Mesenchymal stem cell (in vitro differentiated cells and primary cell): ENCODE results near the gene SLC4A5.

Source experiments
- DNase-seq: peaks from one replicate; pipeline ENCODE4 v3.0.0-alpha.2; 2013
- H2AFZ ChIP-seq: one replicate; pipeline ENCODE4 v1.6.1; 2013; ENCODE audit warnings: low read depth, mild to moderate bottlenecking, control low read depth, inconsistent platforms, low read length, moderate library complexity
- H2AK5ac ChIP-seq: 2 replicates; pipeline ENCODE4 v1.6.1; 2013; ENCODE audit warnings: low read length, moderate library complexity, mild to moderate bottlenecking, inconsistent platforms; ENCODE audit not compliant: severe bottlenecking
- H2BK120ac ChIP-seq: one replicate; pipeline ENCODE4 v1.6.1; 2013; ENCODE audit warnings: low read depth, mild to moderate bottlenecking, inconsistent platforms, low read length, moderate library complexity
- H2BK12ac ChIP-seq, 2 experiments: one replicate each; pipeline ENCODE4 v1.6.1; 2013; ENCODE audit warnings: inconsistent platforms in 2 of 2, low read length in 2 of 2, mild to moderate bottlenecking in 2 of 2, moderate library complexity in 2 of 2, control low read depth in 1 of 2
- H2BK15ac ChIP-seq: one replicate; pipeline ENCODE4 v1.6.1; 2013; ENCODE audit warnings: mild to moderate bottlenecking, low read depth, inconsistent platforms; ENCODE audit not compliant: poor library complexity, severe bottlenecking
- H2BK5ac ChIP-seq: 2 replicates; pipeline ENCODE4 v1.6.1; 2013; ENCODE audit warnings: low read depth, mild to moderate bottlenecking, low read length, control low read depth, inconsistent platforms; ENCODE audit not compliant: poor library complexity, severe bottlenecking
- H3K14ac ChIP-seq, 2 experiments: one replicate each; pipeline ENCODE4 v1.6.1; 2013; ENCODE audit warnings: inconsistent platforms in 2 of 2, low read length in 2 of 2, control low read depth in 1 of 2, mild to moderate bottlenecking in 1 of 2, moderate library complexity in 1 of 2
- H3K18ac ChIP-seq, 2 experiments: one replicate each; pipeline ENCODE4 v1.6.1; 2013; ENCODE audit warnings: inconsistent platforms in 2 of 2, low read length in 2 of 2, control low read depth in 1 of 2, low read depth in 1 of 2, mild to moderate bottlenecking in 1 of 2
- H3K23ac ChIP-seq, 2 experiments: one replicate each; pipeline ENCODE4 v1.6.1; 2013; ENCODE audit warnings: inconsistent platforms in 2 of 2, low read length in 2 of 2, mild to moderate bottlenecking in 2 of 2, moderate library complexity in 2 of 2, control low read depth in 1 of 2
- H3K27ac ChIP-seq: 2 replicates; pipeline ENCODE4 v1.5.1; 2013; ENCODE audit warnings: mild to moderate bottlenecking, moderate library complexity, low read length, control low read depth, inconsistent platforms; ENCODE audit not compliant: poor library complexity, severe bottlenecking
- H3K27me3 ChIP-seq, 2 experiments: 2 replicates each; pipeline versions ENCODE4 v1.6.1 to v1.7.0; 2013; ENCODE audit warnings: low read length in 2 of 2, mild to moderate bottlenecking in 2 of 2, moderate library complexity in 2 of 2, control low read depth in 1 of 2, inconsistent platforms in 1 of 2; ENCODE audit not compliant: control insufficient read depth in 1 of 2, insufficient read depth in 1 of 2
- H3K36me3 ChIP-seq, 2 experiments: 2 replicates each; pipeline versions ENCODE4 v1.6.1 to v1.7.0; 2013; ENCODE audit warnings: low read length in 2 of 2, control low read depth in 1 of 2, inconsistent platforms in 1 of 2, low read depth in 1 of 2, mild to moderate bottlenecking in 1 of 2; ENCODE audit not compliant: insufficient read depth in 2 of 2, control insufficient read depth in 1 of 2
- H3K4ac ChIP-seq, 2 experiments: one replicate each; pipeline ENCODE4 v1.6.1; 2013; ENCODE audit warnings: inconsistent platforms in 2 of 2, low read length in 2 of 2, mild to moderate bottlenecking in 2 of 2, moderate library complexity in 2 of 2, control low read depth in 1 of 2, low read depth in 1 of 2
- H3K4me1 ChIP-seq: 2 replicates; pipeline ENCODE4 v1.6.1; 2013; ENCODE audit warnings: low read depth, low read length, control low read depth; ENCODE audit not compliant: control insufficient read depth, insufficient read depth
- H3K4me2 ChIP-seq: 2 replicates; pipeline ENCODE4 v1.6.1; 2013; ENCODE audit warnings: low read length, mild to moderate bottlenecking, inconsistent platforms; ENCODE audit not compliant: poor library complexity, severe bottlenecking
- H3K4me3 ChIP-seq, 2 experiments: 2 replicates each; pipeline versions ENCODE4 v1.5.1 to v1.7.0; 2013; ENCODE audit warnings: low read length in 2 of 2, mild to moderate bottlenecking in 2 of 2, control low read depth in 1 of 2, low read depth in 1 of 2; ENCODE audit not compliant: insufficient read depth in 1 of 2
- H3K79me1 ChIP-seq: replicated peaks from 2 replicates; pipeline ENCODE4 v1.6.1; 2013; ENCODE audit warnings: mild to moderate bottlenecking, control low read depth, low read length, inconsistent platforms; ENCODE audit not compliant: poor library complexity, severe bottlenecking
- H3K9ac ChIP-seq: 2 replicates; pipeline ENCODE4 v1.7.0; 2013; ENCODE audit warnings: mild to moderate bottlenecking, low read length, moderate library complexity
- H3K9me3 ChIP-seq: 2 replicates; pipeline ENCODE4 v1.7.0; 2013; ENCODE audit warnings: mild to moderate bottlenecking, low read length; ENCODE audit not compliant: control insufficient read depth
- H4K8ac ChIP-seq: one replicate; pipeline ENCODE4 v1.6.1; 2013; ENCODE audit warnings: inconsistent platforms, mild to moderate bottlenecking, low read length, moderate library complexity
- H4K91ac ChIP-seq: one replicate; pipeline ENCODE4 v1.6.1; 2013; ENCODE audit warnings: mild to moderate bottlenecking, low read length, inconsistent platforms
- WGBS: methylation state at CpG from one replicate; pipeline ENCODE4 v1.1.7; 2013; ENCODE audit warnings: mixed read lengths; 5-methylcytosine and 5-hydroxymethylcytosine counted together

The SLC4A5 gene

GRCh38 chr2:74198023-74198460 lies 145.2 kb downstream of the SLC4A5 start:
- 41% methylated on average over 17 of the region's 18 CpGs for WGBS
- H2BK12ac ChIP-seq = no peak overlapping the region
- H2BK15ac ChIP-seq = no peak overlapping the region
- H3K4me2 ChIP-seq = peak overlapping the region; percentile 57
- H3K79me1 ChIP-seq = no peaks in the 10 kb centered on the region
- peaks cover 5% of the 10 kb centered on the region for H3K4me1 ChIP-seq
- H4K8ac ChIP-seq = peak overlapping the region; percentile 49
- no peak for DNase-seq
- no peak overlapping the region for H2BK120ac ChIP-seq
- no peak overlapping the region for H4K91ac ChIP-seq
- no peak overlapping the region for H3K27ac ChIP-seq
- no peak overlapping the region for H2AFZ ChIP-seq
- H2BK5ac ChIP-seq = no peak overlapping the region
- peak overlapping the region in 1 of 2 experiments; percentile 39 for H3K18ac ChIP-seq
- H3K14ac ChIP-seq = no peak overlapping the region
- peak overlapping the region in 1 of 2 experiments; percentile 82 for H3K4me3 ChIP-seq
- H3K36me3 ChIP-seq = peaks cover 2 to 4% of the 10 kb centered on the region in 2 experiments
- no peaks in the 10 kb centered on the region for H3K27me3 ChIP-seq
- no peak overlapping the region for H3K4ac ChIP-seq
- no peak overlapping the region for H2AK5ac ChIP-seq
- no peaks in the 10 kb centered on the region for H3K9me3 ChIP-seq
- peak overlapping the region; percentile 93 for H3K9ac ChIP-seq
- no peak overlapping the region for H3K23ac ChIP-seq

GRCh38 chr2:74197049-74197448 lies 146.2 kb downstream of the SLC4A5 start:
- no peak overlapping the region for H4K91ac ChIP-seq
- no peak overlapping the region for H3K18ac ChIP-seq
- H3K14ac ChIP-seq = no peak overlapping the region
- no peaks in the 10 kb centered on the region for H3K79me1 ChIP-seq
- no peak overlapping the region for H3K27ac ChIP-seq
- H3K4me2 ChIP-seq = no peak overlapping the region
- H2BK120ac ChIP-seq = no peak overlapping the region
- H3K36me3 ChIP-seq = no peaks in the 10 kb centered on the region
- H2BK15ac ChIP-seq = no peak overlapping the region
- no peak overlapping the region for H3K4ac ChIP-seq
- H3K9me3 ChIP-seq = no peaks in the 10 kb centered on the region
- no peak overlapping the region for H2BK12ac ChIP-seq
- H3K27me3 ChIP-seq = peaks cover 0 to under 1% of the 10 kb centered on the region in 2 experiments
- peaks cover 5% of the 10 kb centered on the region for H3K4me1 ChIP-seq
- H2AFZ ChIP-seq = no peak overlapping the region
- no peak overlapping the region for H2AK5ac ChIP-seq
- no peak overlapping the region for H3K23ac ChIP-seq
- DNase-seq = no peak
- H3K4me3 ChIP-seq = no peak overlapping the region
- H3K9ac ChIP-seq = no peak overlapping the region
- no peak overlapping the region for H4K8ac ChIP-seq
- 86% methylated on average over 4 of the region's 4 CpGs for WGBS
- no peak overlapping the region for H2BK5ac ChIP-seq

GRCh38 chr2:74194799-74195198 lies 148.4 kb downstream of the SLC4A5 start:
- H4K8ac ChIP-seq = no peak overlapping the region
- no peak overlapping the region for H3K4me2 ChIP-seq
- H2BK120ac ChIP-seq = no peak overlapping the region
- H3K14ac ChIP-seq = no peak overlapping the region
- 92% methylated on average over 1 of the region's 1 CpG for WGBS
- H2BK15ac ChIP-seq = no peak overlapping the region
- H3K4me3 ChIP-seq = no peak overlapping the region
- no peak overlapping the region for H4K91ac ChIP-seq
- H2AFZ ChIP-seq = no peak overlapping the region
- H3K9me3 ChIP-seq = no peaks in the 10 kb centered on the region
- H3K23ac ChIP-seq = no peak overlapping the region
- H2BK12ac ChIP-seq = no peak overlapping the region
- H2BK5ac ChIP-seq = no peak overlapping the region
- peaks cover 6 to 10% of the 10 kb centered on the region in 2 experiments for H3K27me3 ChIP-seq
- no peak overlapping the region for H3K27ac ChIP-seq
- H3K18ac ChIP-seq = no peak overlapping the region
- DNase-seq = no peak
- H3K4ac ChIP-seq = no peak overlapping the region
- no peaks in the 10 kb centered on the region for H3K36me3 ChIP-seq
- peaks cover 2% of the 10 kb centered on the region for H3K4me1 ChIP-seq
- H3K9ac ChIP-seq = no peak overlapping the region
- H2AK5ac ChIP-seq = no peak overlapping the region
- H3K79me1 ChIP-seq = no peaks in the 10 kb centered on the region

GRCh38 chr2:74191596-74192380 lies 151.4 kb downstream of the SLC4A5 start:
- H3K4me1 ChIP-seq = peaks cover 6% of the 10 kb centered on the region
- no peak overlapping the region for H3K4me3 ChIP-seq
- no peak overlapping the region for H2BK120ac ChIP-seq
- H3K4ac ChIP-seq = no peak overlapping the region
- no peak overlapping the region for H2BK15ac ChIP-seq
- no peak overlapping the region for H2AFZ ChIP-seq
- DNase-seq = no peak
- H3K9me3 ChIP-seq = no peaks in the 10 kb centered on the region
- H2BK5ac ChIP-seq = no peak overlapping the region
- no peak overlapping the region for H3K9ac ChIP-seq
- no peak overlapping the region for H3K27ac ChIP-seq
- 49% methylated on average over 6 of the region's 6 CpGs for WGBS
- no peak overlapping the region for H2AK5ac ChIP-seq
- H3K14ac ChIP-seq = no peak overlapping the region
- H4K8ac ChIP-seq = no peak overlapping the region
- H3K27me3 ChIP-seq = peaks cover 6 to 10% of the 10 kb centered on the region in 2 experiments
- H2BK12ac ChIP-seq = no peak overlapping the region
- H3K79me1 ChIP-seq = no peaks in the 10 kb centered on the region
- no peak overlapping the region for H3K4me2 ChIP-seq
- no peak overlapping the region for H3K23ac ChIP-seq
- H3K18ac ChIP-seq = no peak overlapping the region
- no peak overlapping the region for H4K91ac ChIP-seq
- no peaks in the 10 kb centered on the region for H3K36me3 ChIP-seq
